Amygdala (tissue), 56 donors: Measurements from ENCODE around the gene TMOD1.
"Not testable (repeated sequence)": the region's sequence is repeated elsewhere in the genome, so short reads cannot be mapped to it uniquely, and the experiment has no call there.

Experiments used
- DNase-seq, 56 donors: peaks; one replicate each; lab custom pipeline; 2025; lab: John Stamatoyannopoulos, UW

Gene TMOD1

DNA sequence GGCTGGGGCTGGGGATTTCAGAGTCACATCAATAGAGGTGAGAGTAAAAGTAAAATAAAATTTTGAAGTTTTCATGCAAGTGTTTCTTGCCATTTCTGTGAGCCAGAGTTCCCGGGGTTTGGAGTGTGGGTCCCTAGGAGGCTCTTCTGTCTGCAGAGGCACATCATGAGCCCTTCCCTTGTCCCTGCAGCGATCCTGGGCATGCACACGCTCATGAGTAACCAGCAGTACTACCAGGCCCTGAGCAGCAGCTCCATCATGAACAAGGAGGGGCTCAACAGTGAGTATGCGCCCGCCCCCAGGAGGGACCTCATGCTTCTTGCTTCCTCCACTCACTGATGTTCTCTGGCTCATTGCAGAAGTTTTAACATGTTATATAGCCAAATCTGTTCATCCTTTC, 61.1 kb downstream of the TMOD1 start:
- no peak for DNase-seq

- no peak for DNase-seq
These were observed 62.1 kb downstream of the TMOD1 start for GRCh38 chr9:97563458-97564135.

- DNase-seq, result peak in 15 of 56 donors; percentile 13 to 79 (median 38)
These were observed 63.1 kb downstream of the TMOD1 start for GRCh38 chr9:97564291-97565175.

DNA sequence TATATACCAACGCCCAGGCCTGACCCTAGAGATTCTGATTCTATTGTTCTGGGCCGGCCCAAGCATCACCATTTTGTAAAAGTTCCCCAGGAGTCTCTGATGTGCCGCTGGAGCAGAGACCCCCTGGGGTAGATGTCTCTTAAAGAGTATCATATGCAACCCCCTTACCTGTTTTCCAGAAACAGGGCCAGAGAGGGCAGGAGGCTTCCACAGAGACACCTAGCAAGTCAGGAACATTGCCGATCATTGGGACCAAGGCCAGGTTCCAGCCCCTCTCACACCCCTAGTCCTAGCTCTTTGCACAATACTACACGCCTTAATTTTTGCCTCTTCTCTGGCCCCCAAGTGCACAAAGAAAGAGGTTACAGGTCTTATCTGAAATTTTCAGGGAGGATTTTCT, 63.8 kb downstream of the TMOD1 start:
- DNase-seq, result no peak

DNA sequence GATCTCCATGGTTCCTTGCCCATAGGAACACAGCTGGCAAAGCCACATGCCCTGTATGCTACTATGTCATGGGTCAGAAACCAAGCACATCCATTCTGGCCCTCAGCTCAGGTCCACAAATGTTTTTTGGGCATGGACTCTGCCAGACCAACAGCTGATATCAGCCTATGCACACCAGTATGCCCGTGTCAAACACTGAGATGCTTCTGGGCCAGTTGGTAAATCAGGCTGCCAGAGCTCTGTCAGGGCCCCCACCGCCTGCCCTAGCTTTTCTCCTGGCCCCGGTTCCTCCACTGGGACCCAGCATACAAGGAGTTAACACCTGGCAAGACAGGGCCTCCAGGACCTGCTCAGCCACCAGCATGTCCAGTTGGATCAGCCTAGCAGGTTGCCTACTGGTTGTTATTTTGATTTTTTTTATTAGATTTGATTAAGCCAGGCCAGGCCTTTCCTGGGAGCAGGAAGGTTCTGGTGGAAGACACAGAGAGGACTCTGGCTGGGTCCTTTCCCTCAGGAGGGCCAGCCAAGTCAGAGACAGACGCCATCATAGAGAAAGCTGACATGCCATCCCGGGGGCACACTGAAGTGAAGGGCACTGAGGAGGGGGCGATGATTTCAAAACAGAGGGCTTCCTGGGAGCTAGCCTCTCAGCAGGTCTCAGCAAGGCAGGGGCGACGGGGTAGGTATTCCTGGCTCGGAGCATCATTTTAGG, 65.9 kb downstream of the TMOD1 start:
- DNase-seq, result no peak

DNA sequence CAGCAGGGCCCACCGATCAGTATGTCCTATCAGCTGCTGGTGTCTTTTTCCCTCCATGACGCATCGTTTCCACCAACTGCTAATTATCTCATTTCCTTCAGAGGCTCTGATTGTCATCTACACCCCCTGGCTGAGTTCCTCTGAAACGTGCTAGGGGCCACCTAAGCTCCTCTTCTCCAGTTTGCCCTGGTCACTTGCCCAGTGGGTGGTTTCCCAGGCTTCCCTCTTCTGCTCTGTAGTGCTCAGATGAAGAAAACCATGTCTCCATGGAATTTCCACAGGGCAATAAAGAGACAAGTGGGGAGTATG, 66.4 kb downstream of the TMOD1 start:
- no peak for DNase-seq

DNA sequence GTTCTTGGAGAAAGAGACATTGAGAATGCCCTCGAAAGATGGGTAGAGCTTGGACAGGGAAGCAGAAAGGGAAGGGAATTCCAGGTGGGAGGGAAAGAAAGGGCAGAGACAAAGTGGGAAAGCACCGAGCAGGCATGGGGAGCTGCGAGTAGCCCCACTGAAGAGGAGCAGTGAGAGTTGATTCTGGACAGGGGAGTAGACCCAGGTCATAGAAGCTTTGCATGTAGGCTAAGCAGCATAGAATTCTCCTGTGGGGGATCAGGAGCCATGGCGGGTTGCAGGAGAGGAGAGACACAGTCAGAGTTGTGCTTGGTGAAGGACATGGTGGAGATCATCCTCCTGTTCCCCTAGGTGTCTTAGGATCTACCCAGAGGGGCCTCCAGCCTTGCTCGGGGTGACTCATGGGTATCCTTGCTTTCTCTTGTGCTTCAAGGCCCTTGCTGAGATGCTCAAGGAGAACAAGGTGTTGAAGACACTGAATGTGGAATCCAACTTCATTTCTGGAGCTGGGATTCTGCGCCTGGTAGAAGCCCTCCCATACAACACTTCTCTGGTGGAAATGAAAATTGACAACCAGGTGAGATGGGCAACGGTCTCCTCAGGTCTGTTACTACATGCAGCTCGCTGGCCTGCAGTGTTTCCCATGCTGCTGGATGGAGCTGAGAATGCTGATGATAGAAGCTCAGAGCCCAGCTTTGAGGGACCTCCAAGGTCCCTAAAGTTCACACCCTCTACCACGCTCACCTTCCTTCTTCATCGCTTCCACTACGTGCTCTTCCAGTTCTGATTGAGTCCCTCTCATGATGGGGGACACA, 67.2 kb downstream of the TMOD1 start:
- DNase-seq, result no peak

DNA sequence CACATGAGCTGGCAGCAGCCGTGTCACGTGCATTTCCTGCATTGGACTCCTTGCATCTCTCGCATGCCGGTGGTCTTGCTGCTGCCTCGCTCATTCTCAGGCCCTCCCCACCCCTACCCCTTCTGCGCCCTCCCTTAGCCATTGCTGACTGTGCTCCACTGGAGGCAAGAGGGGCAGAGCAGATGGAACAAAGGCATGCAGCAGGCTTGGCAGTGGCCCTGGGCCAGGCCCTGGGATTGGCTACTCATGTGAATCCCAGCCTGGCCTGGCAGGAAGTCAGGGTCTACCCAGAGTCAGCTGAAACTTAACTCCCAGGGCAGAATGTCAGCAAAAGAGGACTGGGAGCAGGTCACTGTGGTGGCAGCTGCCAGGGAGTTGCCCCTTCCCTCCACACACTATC, 69.4 kb downstream of the TMOD1 start:
- DNase-seq, result peak in 38 of 56 donors; percentile 17 to 89 (median 54)

- peak in 15 of 56 donors; percentile 18 to 70 (median 38) for DNase-seq
These were observed 70.2 kb downstream of the TMOD1 start for GRCh38 chr9:97571664-97572063.

GRCh38 chr9:97572196-97572891, 70.9 kb downstream of the TMOD1 start:
- DNase-seq, result no peak

DNA sequence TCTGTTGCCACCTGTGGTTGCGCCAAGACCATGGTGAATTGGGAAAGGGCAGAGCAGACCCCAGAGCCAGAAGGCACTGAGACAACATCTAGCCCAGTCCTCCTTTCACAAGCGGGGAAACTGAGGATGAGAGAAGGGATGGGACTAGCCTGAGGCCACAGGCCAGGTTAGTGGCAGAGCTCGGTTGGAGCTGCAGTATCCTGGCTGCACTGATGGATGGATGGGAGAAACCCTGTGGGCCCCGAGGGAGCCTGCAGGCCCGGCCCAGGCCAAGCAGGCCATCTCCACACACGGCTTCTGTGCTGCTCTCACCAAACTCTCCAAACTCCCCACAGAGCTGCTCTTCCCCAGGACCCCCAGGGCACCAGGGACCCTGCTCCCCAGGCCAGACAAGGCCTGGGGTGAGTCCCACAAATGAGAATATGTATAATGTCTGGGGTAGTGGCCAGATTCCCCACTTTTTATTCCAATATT, 71.5 kb downstream of the TMOD1 start:
- no peak for DNase-seq

DNA sequence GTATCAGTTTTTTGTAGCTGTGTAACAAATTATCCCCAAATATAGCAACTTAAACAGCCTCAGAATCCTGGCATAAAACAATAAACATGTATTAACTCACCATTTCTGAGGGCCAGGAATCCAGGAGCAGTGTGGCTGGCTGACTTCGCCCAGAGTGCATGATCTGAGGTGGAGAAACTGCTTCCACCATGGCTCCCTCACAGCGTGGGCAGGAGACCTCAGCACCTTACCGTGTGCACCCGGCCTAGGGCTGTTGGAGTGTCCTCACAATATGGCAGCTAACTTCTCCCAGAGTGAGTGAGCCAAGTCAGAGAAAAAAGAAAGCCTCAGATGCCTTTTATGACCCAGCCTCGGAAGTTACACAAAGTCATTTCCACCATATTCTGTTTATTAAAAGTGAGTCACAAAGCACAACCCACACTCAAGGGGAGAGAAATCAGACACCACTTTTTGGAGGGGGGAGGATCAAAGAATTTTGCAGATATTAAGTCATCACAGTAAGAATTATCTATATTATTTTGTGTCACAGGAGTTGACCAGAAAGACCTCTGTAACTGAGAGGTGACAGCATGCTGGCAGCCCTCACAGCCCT, 72.1 kb downstream of the TMOD1 start:
- no peak for DNase-seq

GRCh38 chr9:97574101-97574571, 72.7 kb downstream of the TMOD1 start:
- DNase-seq, result not testable (repeated sequence)

DNA sequence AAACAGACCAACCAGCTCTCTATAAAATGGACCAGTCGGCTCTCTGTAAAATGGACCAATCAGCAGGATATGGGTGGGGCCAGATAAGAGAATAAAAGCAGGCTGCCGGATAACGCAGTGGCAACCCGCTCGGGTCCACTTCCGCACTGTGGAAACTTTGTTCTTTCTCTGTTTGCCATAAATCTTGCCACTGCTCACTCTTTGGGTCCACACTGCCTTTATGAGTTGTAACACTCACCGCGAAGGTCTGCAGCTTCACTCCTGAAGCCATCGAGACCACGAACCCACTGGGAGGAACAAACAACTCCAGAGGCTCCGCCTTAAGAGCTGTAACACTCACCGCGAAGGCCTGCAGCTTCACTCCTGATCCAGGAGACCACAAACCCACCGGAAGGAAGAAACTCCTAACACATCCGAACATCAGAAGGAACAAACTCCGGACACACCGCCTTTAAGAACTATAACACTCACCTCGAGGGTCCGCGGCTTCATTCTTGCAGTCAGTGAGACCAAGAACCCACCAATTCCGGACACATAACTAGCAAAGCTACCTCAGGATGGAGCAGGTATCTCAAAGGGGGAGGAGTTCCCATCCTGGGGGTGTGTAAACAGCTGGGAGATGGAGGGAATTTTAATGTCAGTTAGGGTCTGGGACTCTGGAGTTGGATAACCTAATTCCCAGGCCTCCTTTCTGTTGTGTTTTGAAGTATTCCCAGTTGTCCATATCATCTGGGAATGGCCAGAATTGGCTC, 73.6 kb downstream of the TMOD1 start:
- not testable (repeated sequence) for DNase-seq

- no peak for DNase-seq
These were observed 74.3 kb downstream of the TMOD1 start for GRCh38 chr9:97575673-97576200.

GRCh38 chr9:97577051-97577450, 75.6 kb downstream of the TMOD1 start:
- DNase-seq, result peak in 1 of 56 donors; percentile 15

GRCh38 chr9:97578846-97579245, 77.4 kb downstream of the TMOD1 start:
- no peak for DNase-seq

DNA sequence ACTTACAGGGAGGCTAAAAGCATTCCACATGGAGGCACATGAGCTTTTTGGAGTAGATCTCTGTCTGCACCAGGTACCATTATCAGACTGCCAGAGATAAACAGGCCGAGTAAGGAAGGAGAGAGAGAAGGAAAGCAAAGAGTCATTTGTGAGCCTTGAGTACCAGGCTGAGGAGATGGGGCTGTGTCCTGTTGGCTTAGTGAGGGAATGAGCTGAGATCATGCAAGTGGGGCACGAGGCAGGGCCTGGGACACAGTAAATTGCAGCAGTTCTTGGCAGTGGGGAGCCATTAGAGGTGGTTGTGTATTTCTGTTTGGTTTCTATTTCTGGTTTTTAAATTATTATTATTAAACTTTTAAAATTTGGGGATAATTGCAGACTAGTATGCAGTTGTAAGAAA, 78.4 kb downstream of the TMOD1 start:
- DNase-seq, result no peak
